GM18907 (cell line): ENCODE data around the gene PKMYT1.

Experiments used
- ATAC-seq: cut with Tn5 transposase; IDR thresholded peaks from one replicate; pipeline ENCODE4 v1.9.1; 2021; ENCODE audit warnings: mild to moderate bottlenecking, moderate library complexity; ENCODE audit not compliant: unreplicated experiment

Gene PKMYT1

GRCh38 chr16:2974319-2975056, 5.8 kb downstream of the PKMYT1 start:
- ATAC-seq: no peak

GRCh38 chr16:2973605-2974318, 6.5 kb downstream of the PKMYT1 start:
- ATAC-seq: no peak

DNA sequence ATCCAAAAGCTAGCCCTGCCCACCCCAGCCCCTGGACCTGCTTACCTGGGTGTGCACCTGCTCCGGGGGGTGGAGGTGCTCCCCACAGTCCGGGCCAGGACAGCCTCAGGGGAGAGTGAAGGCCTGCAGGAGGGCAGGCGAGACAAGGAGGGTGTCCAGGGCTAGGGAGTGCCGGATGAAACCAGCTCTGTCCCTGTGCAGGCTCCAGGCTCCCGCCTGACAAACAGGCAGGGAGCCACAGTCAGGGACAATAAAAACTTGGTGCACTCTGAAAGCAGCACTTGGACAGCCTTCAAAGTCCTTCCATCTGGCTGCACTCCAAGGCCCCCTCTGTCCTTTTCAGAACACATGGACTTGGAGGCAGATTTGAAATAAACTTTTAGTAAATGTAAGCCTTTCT, 7.2 kb downstream of the PKMYT1 start:
- no peak for ATAC-seq

DNA sequence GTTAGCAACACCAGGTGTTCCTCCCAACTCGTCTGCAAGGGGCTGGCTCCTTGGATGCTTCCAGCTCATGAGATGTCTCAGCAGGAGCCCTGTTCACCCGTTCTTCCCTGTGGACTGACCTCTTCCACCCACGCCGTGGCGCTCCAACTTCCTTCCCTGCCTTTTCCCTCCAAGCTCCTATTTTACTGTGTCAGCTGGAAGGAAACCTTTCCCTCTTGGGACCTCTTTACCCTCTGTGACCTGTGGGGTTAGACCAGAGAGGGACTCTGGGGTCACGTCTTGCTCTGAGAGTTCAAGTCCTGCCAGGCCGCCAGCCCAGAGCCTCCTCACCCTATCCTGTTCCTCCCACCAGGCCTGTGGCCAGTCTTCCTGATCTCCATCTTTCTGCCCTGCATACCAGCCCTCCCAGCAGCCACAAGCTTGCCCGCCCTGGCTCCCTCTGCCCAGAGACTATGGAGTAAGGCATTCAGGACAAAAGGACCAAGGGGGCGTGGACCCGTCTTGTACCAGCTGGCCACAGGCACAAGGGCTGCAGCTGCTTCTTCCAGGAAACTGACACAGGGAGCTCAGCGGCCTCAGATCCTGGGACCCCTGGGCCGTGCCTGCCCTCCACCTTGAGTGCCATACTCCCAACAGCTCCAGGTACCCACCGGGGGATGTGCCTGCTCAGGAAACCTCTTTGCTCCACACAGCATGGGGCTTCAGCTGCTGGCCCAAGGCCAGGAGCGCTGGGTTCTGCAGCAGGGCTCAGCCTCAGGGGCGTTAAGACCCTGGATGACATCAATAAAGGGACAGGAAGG, 8.1 kb downstream of the PKMYT1 start:
- ATAC-seq: no peak

- no peak for ATAC-seq
Observed at GRCh38 chr16:2971134-2971984, 8.9 kb downstream of the PKMYT1 start.

DNA sequence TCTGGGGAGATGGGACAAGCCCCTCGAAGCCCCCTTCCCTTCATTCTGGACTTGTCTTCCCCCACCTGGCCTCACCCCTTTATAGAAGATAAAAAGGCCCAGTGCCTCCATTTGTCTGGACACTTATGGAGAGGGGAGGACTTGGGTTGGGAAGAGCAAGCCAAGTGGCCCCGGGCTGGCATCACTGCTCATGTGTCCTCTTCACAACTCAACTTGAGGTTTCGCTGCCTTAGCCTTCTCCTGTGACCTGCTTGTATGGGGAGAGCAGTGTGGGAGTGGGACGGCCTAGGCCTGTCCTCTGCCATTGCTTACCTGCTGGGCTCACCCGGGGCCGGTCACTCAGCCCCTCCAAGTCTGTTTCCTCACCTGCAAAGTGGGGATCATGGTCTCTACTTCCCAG, 9.7 kb downstream of the PKMYT1 start:
- no peak for ATAC-seq

GRCh38 chr16:2969545-2970521, 10.4 kb downstream of the PKMYT1 start:
- ATAC-seq: peak; percentile 24

- ATAC-seq: peak; percentile 65
Observed at GRCh38 chr16:2968738-2969544, 11.3 kb downstream of the PKMYT1 start, which contains the start of gene PAQR4. TSS of gene PAQR4 (plus strand) at chr16:2969348. CDS start at chr16:2969675, 327 bp downstream.

DNA sequence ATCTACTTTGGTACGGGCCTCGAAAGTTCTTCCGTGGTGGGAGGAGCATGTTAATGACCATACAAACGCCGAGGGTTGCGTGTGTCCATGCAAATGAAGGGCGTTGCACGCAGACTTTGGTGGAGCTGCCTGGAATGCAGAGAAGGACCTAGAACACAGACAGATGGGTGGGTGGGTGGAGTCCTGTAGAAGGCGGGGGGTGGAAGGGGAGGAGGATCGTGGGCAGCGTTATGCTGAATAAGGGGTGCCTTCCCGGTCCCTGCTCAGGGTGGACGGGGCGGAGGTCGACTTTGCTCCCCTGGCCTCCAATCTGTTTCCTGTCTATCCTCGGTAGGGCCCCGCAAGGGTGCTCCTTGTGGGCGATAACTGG, 11.9 kb downstream of the PKMYT1 start:
- ATAC-seq: no peak

GRCh38 chr16:2967721-2968161, 12.5 kb downstream of the PKMYT1 start:
- no peak for ATAC-seq

DNA sequence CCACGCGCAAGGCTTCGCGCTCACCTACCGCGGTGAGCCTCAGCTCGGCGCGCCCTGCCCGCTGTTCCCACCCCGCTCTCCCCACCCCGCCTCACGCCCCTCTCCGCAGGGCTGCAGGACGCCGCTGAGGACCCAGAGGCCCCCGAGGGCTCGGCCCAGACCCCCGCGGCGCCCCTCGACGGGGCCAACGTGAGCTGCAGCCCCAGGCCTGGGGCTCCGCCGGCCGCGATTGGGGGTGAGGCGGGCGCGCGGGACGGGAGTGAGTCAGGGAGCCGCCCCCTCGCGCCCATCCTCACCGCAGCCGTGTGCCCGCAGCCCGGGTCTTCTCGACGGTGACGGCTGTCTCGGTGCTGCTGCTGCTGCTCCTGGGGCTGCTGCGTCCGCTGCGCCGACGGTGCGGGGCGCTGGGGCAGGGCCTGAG, 13.0 kb downstream of the PKMYT1 start:
- no peak for ATAC-seq

DNA sequence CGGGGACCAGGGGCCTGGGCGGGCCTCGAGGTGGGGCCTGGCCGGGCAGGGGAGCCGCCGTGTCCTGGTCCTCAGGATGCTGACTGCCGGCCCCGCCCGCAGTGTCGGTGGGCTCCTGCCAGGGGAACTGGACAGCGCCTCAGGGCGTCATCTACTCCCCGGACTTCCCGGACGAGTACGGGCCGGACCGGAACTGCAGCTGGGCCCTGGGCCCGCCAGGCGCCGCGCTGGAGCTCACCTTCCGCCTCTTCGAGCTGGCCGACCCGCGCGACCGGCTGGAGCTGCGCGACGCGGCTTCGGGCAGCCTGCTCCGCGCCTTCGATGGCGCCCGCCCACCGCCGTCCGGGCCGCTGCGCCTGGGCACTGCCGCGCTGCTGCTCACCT, 13.4 kb downstream of the PKMYT1 start:
- ATAC-seq: no peak

DNA sequence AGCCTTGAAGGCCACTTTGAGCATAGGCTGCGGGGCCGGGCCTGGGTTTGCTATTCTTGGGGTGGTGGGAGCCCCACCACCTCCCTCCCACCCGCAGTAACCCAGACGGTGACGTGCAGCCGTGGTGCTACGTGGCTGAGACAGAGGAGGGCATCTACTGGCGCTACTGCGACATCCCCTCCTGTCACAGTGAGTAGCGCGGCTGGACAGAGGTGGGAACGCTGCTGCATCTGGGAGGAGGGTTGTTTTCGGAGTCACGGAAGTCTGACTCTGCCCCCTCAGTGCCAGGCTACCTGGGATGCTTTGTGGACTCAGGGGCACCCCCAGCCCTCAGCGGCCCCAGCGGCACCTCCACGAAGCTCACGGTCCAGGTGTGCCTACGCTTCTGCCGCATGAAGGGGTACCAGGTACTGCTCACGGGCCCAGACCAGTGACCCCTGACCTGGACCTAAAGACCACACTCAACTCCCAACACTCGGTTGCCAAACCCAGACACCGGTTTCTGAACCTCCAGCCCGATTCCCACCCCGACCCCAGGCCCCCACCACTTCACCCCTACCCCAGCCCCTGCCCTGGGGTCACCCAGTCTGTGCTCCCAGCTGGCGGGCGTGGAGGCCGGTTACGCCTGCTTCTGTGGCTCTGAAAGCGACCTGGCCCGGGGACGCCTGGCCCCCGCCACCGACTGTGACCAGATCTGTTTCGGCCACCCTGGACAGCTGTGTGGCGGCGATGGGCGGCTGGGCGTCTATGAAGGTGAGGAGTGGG, 14.0 kb downstream of the PKMYT1 start:
- no peak for ATAC-seq

- ATAC-seq: no peak
Observed at GRCh38 chr16:2964475-2965336, 15.5 kb downstream of the PKMYT1 start.

DNA sequence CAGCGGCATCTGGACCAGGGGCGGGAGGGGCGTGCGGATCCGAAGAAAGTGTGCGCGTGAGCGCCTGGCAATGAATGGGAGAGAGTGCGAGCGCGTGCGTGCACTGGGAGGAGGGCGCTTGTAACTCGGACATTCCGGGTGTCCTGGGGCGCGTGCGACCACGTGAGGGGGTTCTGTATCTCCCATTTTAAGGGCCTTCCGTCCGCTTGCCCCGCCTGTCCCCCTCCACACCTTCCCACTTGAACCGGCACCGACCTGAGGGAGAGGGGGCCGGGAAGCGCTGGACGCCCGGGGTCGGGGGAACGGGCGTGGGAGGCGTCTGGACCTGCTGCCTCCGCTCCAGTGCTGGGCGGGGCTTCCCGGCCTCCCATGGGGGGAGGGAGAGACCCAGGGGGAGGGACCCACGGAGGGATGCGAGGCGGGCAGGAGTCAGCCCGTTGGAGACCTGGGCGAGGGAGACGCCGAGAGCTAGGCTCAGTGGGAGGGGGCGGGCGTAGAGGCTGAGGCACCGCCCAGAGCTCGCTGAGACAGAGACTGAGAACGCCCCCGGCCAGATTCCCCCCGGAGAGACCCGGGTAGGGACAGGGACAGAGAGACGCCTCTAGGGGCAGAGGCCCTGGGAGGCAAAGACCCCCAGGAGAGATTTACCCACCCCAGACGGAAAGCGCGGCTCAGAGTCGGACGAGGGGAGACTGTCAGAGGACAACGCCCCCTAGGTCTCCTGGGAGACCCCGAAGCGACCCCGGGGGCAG, 16.3 kb downstream of the PKMYT1 start, which contains the start of gene KREMEN2:
Gene KREMEN2, plus strand, starts transcription at position 553 of the 752 bp plus-strand sequence. CDS start 246 bp downstream, outside the sequence.
- no peak for ATAC-seq

DNA sequence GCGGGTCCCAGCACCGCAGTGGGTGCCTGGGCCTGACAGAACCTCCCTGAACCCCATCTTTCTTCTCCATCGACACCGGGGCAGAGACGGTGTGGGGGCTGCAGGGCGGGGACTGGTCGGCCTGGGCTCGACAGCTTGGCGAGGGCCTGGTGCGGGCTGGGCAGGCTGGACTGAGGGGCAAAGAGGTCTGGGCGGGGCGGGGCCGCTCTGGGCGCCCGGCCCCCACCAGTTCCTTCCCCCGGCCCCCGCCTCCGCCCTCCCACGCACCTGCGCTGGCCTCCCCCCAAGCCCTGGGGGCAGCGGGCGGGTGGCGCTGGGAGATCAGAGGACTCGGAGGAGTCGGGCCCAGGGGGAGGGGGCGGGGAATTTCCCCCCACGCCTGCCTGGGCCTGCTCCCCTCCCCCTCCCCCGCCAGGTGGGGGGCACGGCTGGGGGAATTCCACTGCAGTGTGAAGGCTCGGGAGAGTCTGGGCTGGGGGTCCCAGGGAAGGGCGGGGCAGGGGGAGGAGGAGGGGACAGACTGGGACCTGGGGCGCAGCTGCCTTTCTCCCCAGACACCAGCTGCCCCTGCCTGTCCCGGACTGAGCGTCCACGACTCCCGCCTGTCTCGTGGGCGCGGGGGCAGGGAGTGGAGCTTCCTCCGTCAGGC, 17.0 kb downstream of the PKMYT1 start:
- ATAC-seq: no peak
